Stimulated activated CD4-positive, alpha-beta T cell treated with anti-CD3 and anti-CD28 coated beads, Interleukin-2, amount 100 ng/mL, for 24 hours (primary cell): ENCODE results near the gene RPS6KB2.

Source experiments
- DNase-seq, 2 donors: peaks; one replicate each; pipeline ENCODE4 v3.0.0-alpha.2; 2020

Gene RPS6KB2

GRCh38 chr11:67428052-67429001 lies at the start of gene RPS6KB2:
RPS6KB2 (plus strand) TSS chr11:67428494; CDS start chr11:67428546, 52 bp downstream.
- peak; percentile 100 for DNase-seq

GRCh38 chr11:67378544-67378943 lies 49.8 kb upstream of the RPS6KB2 start:
- DNase-seq = no peak

GRCh38 chr11:67379061-67380058 lies 48.9 kb upstream of the RPS6KB2 start:
- DNase-seq = no peak

GRCh38 chr11:67381244-67381972 lies 46.9 kb upstream of the RPS6KB2 start:
- DNase-seq = no peak

GRCh38 chr11:67382276-67383136 lies 45.8 kb upstream of the RPS6KB2 start:
- peak; percentile 86 to 87 for DNase-seq

GRCh38 chr11:67384851-67385366 lies 43.4 kb upstream of the RPS6KB2 start:
- no peak for DNase-seq

- no peak for DNase-seq
These were observed 41.2 kb upstream of the RPS6KB2 start for GRCh38 chr11:67387069-67387468.

- no peak for DNase-seq
These were observed 40.8 kb upstream of the RPS6KB2 start for GRCh38 chr11:67387518-67387917.

- DNase-seq = peak; percentile 60 to 70
These were observed 38.8 kb upstream of the RPS6KB2 start for GRCh38 chr11:67389477-67389876.

GRCh38 chr11:67390947-67391303 lies 37.4 kb upstream of the RPS6KB2 start:
- DNase-seq = no peak

GRCh38 chr11:67391304-67392182 lies 36.8 kb upstream of the RPS6KB2 start, which contains the start of gene RAD9A:
RAD9A (plus strand) TSS chr11:67391986; CDS start chr11:67392045, 59 bp downstream.
- peak; percentile 93 to 94 for DNase-seq

GRCh38 chr11:67392183-67392715 lies 36.0 kb upstream of the RPS6KB2 start:
- no peak for DNase-seq

- DNase-seq = no peak
These were observed 34.9 kb upstream of the RPS6KB2 start for GRCh38 chr11:67393437-67393836.

GRCh38 chr11:67393990-67394389 lies 34.3 kb upstream of the RPS6KB2 start:
- no peak for DNase-seq

- no peak for DNase-seq
These were observed 32.6 kb upstream of the RPS6KB2 start for GRCh38 chr11:67395555-67396258.

- no peak for DNase-seq
These were observed 32.1 kb upstream of the RPS6KB2 start for GRCh38 chr11:67396259-67396581.

GRCh38 chr11:67396587-67397389 lies 31.5 kb upstream of the RPS6KB2 start:
- no peak for DNase-seq

GRCh38 chr11:67397536-67397935 lies 30.8 kb upstream of the RPS6KB2 start:
- DNase-seq = no peak
